GM19035 (cell line): ENCODE results near the gene HCFC1R1.
"Not testable (repeated sequence)": the region's sequence is repeated elsewhere in the genome, so short reads cannot be mapped to it uniquely, and the experiment has no call there.

Experiments
- ATAC-seq: cut with Tn5 transposase; IDR thresholded peaks from one replicate; pipeline ENCODE4 v1.9.1; 2021; ENCODE audit not compliant: unreplicated experiment

Gene HCFC1R1

GRCh38 chr16:3057181-3058138 lies 33.7 kb upstream of the HCFC1R1 start:
- no peak for ATAC-seq

- ATAC-seq, result no peak
Measured at GRCh38 chr16:3056336-3057180, 32.8 kb upstream of the HCFC1R1 start.

GRCh38 chr16:3055734-3056115 lies 32.0 kb upstream of the HCFC1R1 start:
- not testable (repeated sequence) for ATAC-seq

DNA sequence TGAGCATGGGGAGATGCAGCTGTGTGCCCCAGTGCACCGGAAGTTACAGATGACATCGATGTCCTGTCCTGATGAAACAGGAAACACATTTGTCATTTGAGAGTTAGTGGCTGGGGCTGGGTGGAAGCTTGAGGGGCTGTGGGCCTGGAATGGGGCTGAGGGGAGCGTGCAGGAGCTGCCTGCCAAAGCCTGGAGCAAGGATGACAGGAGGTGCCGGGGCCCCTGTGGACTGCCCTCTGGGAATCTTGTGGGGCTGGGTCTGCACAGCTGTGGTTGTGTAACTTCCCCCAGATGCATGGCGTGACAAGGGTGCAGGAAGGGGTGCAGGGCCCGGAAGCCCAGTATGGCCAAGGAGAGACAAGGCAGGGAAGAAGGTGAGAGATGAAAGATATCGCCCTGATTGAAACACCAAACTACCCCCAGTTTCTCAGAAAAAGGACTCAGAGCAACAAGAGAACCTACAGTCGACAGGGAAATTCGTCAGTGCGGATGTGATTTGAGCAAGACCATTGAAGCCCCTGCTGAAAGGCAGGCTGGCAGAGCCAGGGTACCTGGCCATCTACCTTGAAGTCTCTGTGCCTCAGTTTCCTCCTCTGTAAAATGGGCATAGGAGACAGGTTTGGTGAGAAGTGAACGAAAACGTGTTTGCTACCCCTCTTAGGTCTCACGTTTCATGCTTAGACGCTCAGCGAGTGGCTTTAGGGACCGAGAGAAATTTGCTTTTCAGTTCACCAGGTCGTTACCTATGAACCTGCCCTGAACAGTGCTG lies 31.4 kb upstream of the HCFC1R1 start:
- ATAC-seq, result no peak

DNA sequence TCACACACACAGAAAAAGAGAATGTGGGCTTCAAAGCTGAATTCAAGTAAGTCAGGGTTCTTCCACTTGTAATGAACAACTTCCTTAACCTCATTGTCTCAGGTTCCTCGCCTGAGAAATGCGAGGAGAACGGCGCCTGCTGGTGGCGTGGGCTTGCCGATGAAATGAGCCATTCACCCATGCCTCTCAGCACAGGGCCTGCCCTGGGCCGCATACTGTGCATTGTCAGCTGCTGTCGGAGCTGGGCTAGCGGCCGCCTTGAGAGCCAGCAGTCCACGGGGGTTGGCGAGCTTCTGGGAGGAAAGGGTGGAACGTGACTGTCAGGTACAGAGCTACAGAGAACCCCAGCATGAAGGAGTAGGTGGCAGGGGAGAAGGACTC lies 29.6 kb upstream of the HCFC1R1 start:
- not testable (repeated sequence) for ATAC-seq

DNA sequence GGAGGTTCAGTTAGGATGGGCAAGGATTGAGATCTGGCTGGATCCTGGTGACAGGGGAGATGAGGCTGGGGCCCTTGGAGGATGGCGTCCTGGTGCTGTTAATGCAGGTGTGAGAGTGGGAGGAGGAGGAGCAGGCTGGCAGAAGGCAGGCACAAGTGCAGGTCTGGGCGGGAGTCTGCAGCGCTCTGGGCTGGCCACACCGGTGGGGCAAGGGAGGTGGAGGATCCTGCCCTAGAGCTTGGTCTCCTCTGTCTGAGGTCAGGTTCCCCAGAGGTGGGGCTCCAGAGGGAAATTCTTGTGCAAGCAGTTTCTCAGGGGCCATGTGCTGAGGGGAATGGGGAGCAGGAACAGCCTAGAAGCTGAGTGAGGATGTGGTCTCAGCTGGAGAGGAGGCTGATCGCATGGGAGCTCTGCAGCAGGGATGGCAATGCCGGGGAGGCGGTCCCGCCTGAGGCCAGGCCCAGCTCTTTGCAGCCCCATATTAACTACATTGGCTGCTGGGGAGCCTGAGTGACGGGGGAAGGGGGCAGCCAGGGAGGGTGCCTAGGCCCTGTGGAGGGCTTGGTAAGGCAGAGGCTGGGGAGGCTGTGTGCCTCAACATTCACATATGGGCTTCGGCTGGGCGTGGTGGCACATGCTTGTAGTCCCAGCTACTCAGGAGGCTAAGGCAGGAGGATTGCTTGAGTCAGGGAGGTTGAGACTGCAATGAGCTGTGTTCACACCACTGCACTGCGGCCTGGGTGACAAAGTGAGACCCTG lies 29.0 kb upstream of the HCFC1R1 start:
- not testable (repeated sequence) for ATAC-seq

- ATAC-seq, result no peak
Measured at GRCh38 chr16:3051494-3051893, 27.8 kb upstream of the HCFC1R1 start.

DNA sequence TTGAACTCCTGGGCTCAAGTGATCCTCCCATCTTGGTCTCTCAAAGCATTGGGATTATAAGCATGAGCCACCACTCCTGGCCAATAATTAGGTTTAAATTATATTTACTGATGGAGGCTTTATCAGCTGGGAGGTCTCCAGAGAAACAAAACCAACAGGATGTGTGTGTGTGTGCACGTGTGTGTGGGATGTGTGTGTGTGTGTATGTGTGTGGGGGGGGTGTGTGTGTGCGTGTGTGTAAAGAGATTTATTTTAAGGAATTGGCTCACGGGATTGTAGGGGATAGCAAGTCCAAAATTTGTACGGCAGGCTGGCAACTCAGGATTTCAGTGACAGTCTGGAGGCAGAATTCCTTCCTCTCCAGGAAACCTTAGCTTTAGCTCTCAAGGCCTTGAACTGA lies 27.3 kb upstream of the HCFC1R1 start:
- no peak for ATAC-seq

- no peak for ATAC-seq
Measured at GRCh38 chr16:3050487-3050886, 26.7 kb upstream of the HCFC1R1 start.

DNA sequence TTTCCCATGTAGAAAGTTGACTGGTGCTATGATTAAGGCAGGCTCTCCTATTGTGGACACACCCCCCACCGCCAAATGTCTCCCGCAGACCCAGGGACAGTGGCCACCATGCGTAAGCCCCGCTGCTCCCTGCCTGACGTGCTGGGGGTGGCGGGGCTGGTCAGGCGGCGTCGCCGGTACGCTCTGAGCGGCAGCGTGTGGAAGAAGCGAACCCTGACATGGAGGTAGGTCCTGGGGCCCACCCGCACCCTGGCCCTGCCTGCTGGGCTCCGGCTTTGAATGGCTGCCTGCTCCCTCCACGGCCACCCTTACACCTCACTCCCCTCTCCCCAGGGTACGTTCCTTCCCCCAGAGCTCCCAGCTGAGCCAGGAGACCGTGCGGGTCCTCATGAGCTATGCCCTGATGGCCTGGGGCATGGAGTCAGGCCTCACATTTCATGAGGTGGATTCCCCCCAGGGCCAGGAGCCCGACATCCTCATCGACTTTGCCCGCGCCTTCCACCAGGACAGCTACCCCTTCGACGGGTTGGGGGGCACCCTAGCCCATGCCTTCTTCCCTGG lies 26.3 kb upstream of the HCFC1R1 start:
- no peak for ATAC-seq

GRCh38 chr16:3047387-3047720 lies 23.6 kb upstream of the HCFC1R1 start:
- ATAC-seq, result no peak

DNA sequence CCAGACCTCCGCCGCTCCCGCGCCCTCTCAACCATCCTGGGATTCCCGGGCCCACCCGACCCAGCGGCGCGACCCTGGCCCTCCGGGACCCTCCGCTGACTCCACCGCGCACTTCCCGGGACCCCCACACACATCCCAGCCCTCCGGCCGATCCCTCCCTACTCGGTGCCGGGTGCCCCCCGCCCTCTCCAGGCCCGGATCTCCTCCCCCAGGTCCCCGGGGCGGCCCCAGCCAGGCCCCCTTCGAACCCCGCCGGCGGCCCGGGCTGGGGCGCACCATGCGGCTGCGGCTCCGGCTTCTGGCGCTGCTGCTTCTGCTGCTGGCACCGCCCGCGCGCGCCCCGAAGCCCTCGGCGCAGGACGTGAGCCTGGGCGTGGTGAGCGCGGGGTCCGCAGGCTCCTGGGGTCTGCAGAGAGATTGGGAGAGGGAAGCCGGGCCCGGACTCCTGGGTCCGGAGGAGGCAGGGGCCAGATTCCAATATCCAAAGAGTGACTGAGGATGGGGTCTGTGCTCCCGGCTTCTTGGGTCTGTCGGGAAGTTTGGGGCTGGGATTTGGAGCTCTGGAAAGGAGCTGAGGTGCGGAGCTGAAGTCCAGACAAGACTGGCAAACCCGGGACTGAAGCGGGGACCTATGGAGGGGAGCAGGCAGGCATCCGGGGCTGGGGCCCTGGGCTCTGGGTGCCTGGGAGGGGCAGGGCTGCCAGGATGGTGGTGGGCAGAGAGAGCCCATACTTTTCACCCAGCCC lies 23.1 kb upstream of the HCFC1R1 start:
- ATAC-seq, result no peak

- no peak for ATAC-seq
Measured at GRCh38 chr16:3045758-3046640, 22.3 kb upstream of the HCFC1R1 start, which contains the start of gene MMP25. TSS of gene MMP25 (plus strand) at chr16:3046561. CDS start at chr16:3046918, 357 bp downstream.

DNA sequence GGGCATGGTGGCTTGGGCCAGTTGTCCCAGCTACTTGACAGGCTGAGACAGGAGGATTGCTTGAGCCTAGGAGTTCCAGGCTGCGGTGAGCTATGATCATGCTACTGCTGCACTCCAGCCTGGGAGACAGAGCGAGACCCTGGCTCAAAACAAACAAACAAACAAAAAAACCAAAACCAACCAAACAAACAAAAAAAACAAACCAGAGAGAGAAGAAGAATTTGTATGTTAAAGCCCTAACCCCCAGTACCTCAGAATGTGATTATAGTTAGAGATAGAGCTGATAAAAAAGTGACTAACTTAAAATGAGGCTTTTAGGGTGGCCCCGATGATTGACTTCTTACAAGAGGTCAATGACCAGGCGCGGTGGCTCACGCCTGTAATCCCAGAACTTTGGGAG lies 21.0 kb upstream of the HCFC1R1 start:
- no peak for ATAC-seq

DNA sequence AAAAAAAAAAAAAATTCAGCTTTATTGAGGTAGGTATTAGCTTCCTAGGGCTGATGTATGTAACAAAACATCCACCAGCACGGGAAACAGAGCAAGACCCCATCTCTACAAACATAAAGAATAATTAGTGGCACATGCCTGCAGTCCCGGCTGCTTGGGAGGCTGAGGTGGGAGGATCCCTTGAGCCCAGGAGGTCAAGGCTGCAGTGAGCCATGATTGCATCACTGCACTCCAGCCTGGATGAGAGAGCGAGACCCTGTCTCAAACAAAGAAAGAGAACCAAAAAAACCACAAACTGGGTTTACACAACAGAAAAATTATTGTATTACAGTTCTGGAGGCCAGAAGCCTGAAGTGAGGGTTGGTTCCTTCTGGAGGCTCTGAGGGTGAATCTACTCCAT lies 18.6 kb upstream of the HCFC1R1 start:
- ATAC-seq, result no peak

GRCh38 chr16:3038896-3039295 lies 15.2 kb upstream of the HCFC1R1 start:
- ATAC-seq, result no peak

DNA sequence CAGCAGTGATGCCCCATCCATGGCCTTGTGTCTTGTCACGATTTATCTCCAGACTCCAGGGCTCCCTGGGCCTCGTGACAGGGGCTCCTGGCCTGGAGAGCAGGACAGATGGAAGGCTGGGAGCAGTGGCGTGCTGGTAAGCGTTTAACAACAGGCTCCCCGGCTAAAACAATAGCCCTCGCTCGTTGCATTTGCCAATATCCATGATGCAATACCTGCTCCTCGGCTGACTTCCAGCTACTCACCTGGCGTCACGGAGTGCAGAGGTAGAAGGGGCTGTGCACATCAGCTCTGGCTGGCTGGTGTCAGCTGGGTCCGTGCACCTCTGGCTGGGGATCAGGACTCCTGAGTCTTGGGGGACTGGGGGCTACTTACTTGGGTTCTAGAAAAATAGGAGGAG lies 14.5 kb upstream of the HCFC1R1 start:
- no peak for ATAC-seq

GRCh38 chr16:3036726-3037315 lies 13.1 kb upstream of the HCFC1R1 start, which contains the start of gene BICDL2:
TSS of gene BICDL2 (minus strand) at chr16:3036944. CDS start at chr16:3035496, 1,448 bp downstream.
- ATAC-seq, result no peak
